ENCODE results near the gene OPRL1. TPM values are rescaled to one million over a fixed set of nuclear protein-coding genes. Genes with fewer than 3 reads are reported as not detected.

Gene OPRL1
- total RNA-seq, 1 experiment from 2014 or later, result 3.9 TPM

DNA sequence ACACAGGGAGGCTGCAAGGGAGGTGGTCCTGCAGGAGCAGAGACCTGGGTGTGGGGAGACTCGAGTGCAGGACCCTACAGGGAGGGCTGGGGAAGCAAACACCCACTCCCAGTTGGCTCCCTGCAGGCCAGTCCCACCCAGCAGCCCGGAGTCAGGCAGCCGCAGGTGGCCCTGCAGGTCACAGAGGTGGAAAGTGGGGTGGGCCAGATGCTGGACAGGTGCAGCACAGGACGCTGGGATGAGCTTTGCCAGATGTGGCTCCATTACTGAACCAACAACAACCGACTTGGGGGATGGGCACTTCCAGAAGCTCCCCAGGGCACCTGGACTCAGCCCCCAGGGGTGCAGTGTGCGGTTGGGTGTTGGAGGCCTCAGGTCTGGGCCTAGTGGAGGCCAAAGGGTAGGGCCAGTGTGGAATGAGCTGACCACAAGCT, 57.7 kb downstream of the OPRL1 start:
- ChIA-PET POLR2A (no interaction called here), CTCF (interaction anchor here (0.6 kb wide), 1 partner anchor 59 kb away, joined by 6 read pairs; no protein-coding TSS in a partner anchor)
- no TSS peak for BruUV-seq (replicated peaks)
- Histone ChIP-seq H3K27ac (ENCODE audit: low read length) (no peak overlapping the region), H3K9me3 (ENCODE audit: control insufficient read depth, insufficient read depth, low read depth, low read length) (no peaks in the 10 kb centered on the region), H3K27me3 (ENCODE audit: control insufficient read depth, insufficient read depth, low read length) (no peaks in the 10 kb centered on the region), H3K4me3 (ENCODE audit: low read depth in 2 of 2, low read length in 2 of 2) (no peak overlapping the region), H3K36me3 (ENCODE audit: control insufficient read depth, insufficient read depth, low read length) (no peaks in the 10 kb centered on the region), H3K4me1 (ENCODE audit: control insufficient read depth, insufficient read depth, low read length) (no peaks in the 10 kb centered on the region)
- TF ChIP-seq TCF7L2 (IDR thresholded peaks at IDR 0.05; ENCODE audit: low read depth, low read length) (no peak), SIN3A (IDR thresholded peaks at IDR 0.05; ENCODE audit: borderline replicate concordance, insufficient read depth, low read depth, low read length) (no peak)
- TF ChIP-seq, protein P1, sequence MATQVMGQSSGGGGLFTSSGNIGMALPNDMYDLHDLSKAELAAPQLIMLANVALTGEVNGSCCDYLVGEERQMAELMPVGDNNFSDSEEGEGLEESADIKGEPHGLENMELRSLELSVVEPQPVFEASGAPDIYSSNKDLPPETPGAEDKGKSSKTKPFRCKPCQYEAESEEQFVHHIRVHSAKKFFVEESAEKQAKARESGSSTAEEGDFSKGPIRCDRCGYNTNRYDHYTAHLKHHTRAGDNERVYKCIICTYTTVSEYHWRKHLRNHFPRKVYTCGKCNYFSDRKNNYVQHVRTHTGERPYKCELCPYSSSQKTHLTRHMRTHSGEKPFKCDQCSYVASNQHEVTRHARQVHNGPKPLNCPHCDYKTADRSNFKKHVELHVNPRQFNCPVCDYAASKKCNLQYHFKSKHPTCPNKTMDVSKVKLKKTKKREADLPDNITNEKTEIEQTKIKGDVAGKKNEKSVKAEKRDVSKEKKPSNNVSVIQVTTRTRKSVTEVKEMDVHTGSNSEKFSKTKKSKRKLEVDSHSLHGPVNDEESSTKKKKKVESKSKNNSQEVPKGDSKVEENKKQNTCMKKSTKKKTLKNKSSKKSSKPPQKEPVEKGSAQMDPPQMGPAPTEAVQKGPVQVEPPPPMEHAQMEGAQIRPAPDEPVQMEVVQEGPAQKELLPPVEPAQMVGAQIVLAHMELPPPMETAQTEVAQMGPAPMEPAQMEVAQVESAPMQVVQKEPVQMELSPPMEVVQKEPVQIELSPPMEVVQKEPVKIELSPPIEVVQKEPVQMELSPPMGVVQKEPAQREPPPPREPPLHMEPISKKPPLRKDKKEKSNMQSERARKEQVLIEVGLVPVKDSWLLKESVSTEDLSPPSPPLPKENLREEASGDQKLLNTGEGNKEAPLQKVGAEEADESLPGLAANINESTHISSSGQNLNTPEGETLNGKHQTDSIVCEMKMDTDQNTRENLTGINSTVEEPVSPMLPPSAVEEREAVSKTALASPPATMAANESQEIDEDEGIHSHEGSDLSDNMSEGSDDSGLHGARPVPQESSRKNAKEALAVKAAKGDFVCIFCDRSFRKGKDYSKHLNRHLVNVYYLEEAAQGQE (IDR thresholded peaks at IDR 0.05; ENCODE audit: insufficient read depth in 1 of 2, low read depth in 2 of 2, low read length in 1 of 2), result no peak
- DNase-seq (ENCODE audit: low read depth, low spot score) (no peak), ATAC-seq (no peak)
- in situ Hi-C loops (cut with HindIII; ENCODE audit: low pct_unique_long_range_greater_than_20kb, low sequenced_read_pairs), result no loop called here
- intact Hi-C loops (cut with micrococcal nuclease; ENCODE audit: unreplicated experiment), result no loop called here

DNA sequence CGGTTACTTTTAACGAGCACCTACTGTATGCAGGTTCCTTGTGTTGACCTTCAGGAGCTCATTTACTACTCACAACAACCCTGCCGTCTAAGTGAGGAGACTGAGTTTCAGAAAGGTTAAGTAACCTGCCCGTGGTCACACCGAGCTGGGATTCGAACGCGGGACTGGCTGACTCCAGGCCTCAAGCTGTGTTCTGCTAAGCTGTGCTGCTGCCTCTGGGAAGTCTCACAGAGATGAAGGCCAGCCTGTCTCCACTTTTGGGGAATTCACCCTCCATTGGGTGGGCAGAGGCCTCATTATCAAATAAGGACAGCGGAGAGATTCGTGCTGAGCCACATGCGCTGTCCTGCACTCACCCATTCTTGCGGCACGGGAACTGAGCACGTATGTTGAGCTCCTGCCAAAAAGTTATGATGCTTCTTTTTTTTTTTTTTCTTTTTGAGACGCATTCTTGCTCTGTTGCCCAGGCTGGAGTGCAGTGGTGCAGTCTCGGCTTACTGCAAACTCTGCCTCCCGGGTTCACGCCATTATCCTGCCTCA, 58.5 kb downstream of the OPRL1 start:
- TF ChIP-seq TCF7L2 (IDR thresholded peaks at IDR 0.05; ENCODE audit: low read depth, low read length) (no peak), POLR2AphosphoS5 (IDR thresholded peaks at IDR 0.05; ENCODE audit: low read depth, low read length) (no peak), SIN3A (IDR thresholded peaks at IDR 0.05; ENCODE audit: borderline replicate concordance, insufficient read depth, low read depth, low read length) (no peak)
- TF ChIP-seq, protein P2, sequence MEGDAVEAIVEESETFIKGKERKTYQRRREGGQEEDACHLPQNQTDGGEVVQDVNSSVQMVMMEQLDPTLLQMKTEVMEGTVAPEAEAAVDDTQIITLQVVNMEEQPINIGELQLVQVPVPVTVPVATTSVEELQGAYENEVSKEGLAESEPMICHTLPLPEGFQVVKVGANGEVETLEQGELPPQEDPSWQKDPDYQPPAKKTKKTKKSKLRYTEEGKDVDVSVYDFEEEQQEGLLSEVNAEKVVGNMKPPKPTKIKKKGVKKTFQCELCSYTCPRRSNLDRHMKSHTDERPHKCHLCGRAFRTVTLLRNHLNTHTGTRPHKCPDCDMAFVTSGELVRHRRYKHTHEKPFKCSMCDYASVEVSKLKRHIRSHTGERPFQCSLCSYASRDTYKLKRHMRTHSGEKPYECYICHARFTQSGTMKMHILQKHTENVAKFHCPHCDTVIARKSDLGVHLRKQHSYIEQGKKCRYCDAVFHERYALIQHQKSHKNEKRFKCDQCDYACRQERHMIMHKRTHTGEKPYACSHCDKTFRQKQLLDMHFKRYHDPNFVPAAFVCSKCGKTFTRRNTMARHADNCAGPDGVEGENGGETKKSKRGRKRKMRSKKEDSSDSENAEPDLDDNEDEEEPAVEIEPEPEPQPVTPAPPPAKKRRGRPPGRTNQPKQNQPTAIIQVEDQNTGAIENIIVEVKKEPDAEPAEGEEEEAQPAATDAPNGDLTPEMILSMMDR (IDR thresholded peaks at IDR 0.05), result no peak
- TF ChIP-seq, protein P1 (IDR thresholded peaks at IDR 0.05; ENCODE audit: insufficient read depth in 1 of 2, low read depth in 2 of 2, low read length in 1 of 2), result no peak
- ChIA-PET POLR2A (no interaction called here), CTCF (interaction anchor here (0.6 kb wide), 2 partner anchors 12 to 60 kb away, joined by 3 to 6 read pairs; no protein-coding TSS in a partner anchor)

More for the DNA sequence above, 58.5 kb downstream of the OPRL1 start:
- Histone ChIP-seq H3K9me3 (ENCODE audit: control insufficient read depth, insufficient read depth, low read depth, low read length) (no peaks in the 10 kb centered on the region), H3K4me3 (ENCODE audit: low read depth in 2 of 2, low read length in 2 of 2) (no peak overlapping the region), H3K36me3 (ENCODE audit: control insufficient read depth, insufficient read depth, low read length) (no peaks in the 10 kb centered on the region), H3K27me3 (ENCODE audit: control insufficient read depth, insufficient read depth, low read length) (no peaks in the 10 kb centered on the region), H3K27ac (ENCODE audit: low read length) (no peak overlapping the region), H3K4me1 (ENCODE audit: control insufficient read depth, insufficient read depth, low read length) (no peaks in the 10 kb centered on the region)
- DNase-seq (ENCODE audit: low read depth, low spot score) (no peak), ATAC-seq (no peak)
- in situ Hi-C loops (cut with HindIII; ENCODE audit: low pct_unique_long_range_greater_than_20kb, low sequenced_read_pairs) (no loop called here), intact Hi-C loops (cut with micrococcal nuclease; ENCODE audit: unreplicated experiment) (no loop called here)
- BruUV-seq (replicated peaks), result no TSS peak

Measured in Panc1 (cell line).